Measurements from ENCODE around the gene DOK6.

The DOK6 gene

DNA sequence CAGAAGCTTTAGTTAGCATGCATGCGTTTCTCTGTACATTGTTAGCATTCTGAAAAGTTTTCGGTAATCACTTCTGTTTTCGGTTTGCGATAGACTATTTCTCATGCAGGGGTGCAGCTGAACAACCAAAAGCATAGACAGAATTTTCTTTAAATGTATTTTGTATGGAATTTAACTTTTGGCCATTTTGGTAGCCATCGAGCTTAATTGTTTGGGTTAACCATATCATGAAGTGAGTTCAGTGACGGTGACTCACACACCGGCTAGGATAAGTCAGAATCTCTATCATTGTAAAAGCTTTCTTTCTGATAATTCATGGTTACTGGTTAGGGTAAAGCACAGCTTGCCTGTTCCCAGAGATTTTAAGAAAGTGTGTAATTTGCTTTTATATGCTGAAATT, 439.8 kb downstream of the DOK6 start:
- no peak for TF ChIP-seq CTCF (IDR thresholded peaks at IDR 0.05; ENCODE audit: extremely low read depth, insufficient read depth, missing control alignments)
- in situ Hi-C loops (cut with MboI; ENCODE audit: low pct_unique_long_range_greater_than_20kb, low sequenced_read_pairs, unreplicated experiment) = no loop called here
- DNase-seq (ENCODE audit: low spot score) = no peak

- DNase-seq (ENCODE audit: low spot score) = no peak
- in situ Hi-C loops (cut with MboI; ENCODE audit: low pct_unique_long_range_greater_than_20kb, low sequenced_read_pairs, unreplicated experiment) = no loop called here
- TF ChIP-seq CTCF (IDR thresholded peaks at IDR 0.05; ENCODE audit: extremely low read depth, insufficient read depth, missing control alignments) = no peak
Observed at GRCh38 chr18:69841117-69841516, 440.4 kb downstream of the DOK6 start.

DNA sequence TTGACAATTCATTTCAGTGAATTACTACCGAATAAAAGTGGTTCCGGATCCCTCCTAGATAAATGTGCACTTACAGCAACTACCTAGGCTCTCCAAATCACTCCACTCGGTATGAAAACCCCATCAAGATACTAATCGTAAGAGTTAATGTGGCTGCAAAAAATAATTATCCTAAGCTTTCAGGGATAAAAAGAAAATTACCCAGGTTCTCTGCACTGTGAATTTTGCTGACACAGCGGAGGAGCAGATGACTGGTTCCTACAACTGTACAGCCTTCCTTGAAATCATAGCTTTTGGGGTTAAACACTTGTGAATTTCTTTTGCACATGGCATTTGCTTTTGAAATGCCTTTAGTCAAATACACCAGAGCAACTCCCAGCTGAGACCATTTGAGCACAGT, 442.3 kb downstream of the DOK6 start:
- no peak for TF ChIP-seq CTCF (IDR thresholded peaks at IDR 0.05; ENCODE audit: extremely low read depth, insufficient read depth, missing control alignments)
- in situ Hi-C loops (cut with MboI; ENCODE audit: low pct_unique_long_range_greater_than_20kb, low sequenced_read_pairs, unreplicated experiment) = no loop called here
- DNase-seq (ENCODE audit: low spot score) = no peak

DNA sequence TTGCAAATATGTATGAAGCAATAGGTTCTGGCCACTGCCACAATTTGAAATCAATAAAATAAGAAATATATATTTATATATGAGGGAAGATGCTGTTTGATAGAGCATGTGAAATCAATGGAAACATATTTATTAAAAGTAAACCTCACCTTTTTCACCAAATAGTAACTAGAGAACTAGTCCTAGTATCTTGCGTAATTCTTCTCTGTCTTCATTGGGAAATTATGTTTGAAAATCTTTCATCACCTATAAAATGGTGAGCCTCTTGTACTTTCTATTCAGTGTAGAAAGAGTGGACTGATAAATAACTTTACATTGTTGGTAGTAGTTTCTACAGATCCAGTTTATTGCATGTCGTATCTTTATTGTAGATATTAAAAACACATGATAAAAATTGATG, 444.0 kb downstream of the DOK6 start:
- TF ChIP-seq CTCF (IDR thresholded peaks at IDR 0.05; ENCODE audit: extremely low read depth, insufficient read depth, missing control alignments) = no peak
- in situ Hi-C loops (cut with MboI; ENCODE audit: low pct_unique_long_range_greater_than_20kb, low sequenced_read_pairs, unreplicated experiment) = no loop called here
- no peak for DNase-seq (ENCODE audit: low spot score)

DNA sequence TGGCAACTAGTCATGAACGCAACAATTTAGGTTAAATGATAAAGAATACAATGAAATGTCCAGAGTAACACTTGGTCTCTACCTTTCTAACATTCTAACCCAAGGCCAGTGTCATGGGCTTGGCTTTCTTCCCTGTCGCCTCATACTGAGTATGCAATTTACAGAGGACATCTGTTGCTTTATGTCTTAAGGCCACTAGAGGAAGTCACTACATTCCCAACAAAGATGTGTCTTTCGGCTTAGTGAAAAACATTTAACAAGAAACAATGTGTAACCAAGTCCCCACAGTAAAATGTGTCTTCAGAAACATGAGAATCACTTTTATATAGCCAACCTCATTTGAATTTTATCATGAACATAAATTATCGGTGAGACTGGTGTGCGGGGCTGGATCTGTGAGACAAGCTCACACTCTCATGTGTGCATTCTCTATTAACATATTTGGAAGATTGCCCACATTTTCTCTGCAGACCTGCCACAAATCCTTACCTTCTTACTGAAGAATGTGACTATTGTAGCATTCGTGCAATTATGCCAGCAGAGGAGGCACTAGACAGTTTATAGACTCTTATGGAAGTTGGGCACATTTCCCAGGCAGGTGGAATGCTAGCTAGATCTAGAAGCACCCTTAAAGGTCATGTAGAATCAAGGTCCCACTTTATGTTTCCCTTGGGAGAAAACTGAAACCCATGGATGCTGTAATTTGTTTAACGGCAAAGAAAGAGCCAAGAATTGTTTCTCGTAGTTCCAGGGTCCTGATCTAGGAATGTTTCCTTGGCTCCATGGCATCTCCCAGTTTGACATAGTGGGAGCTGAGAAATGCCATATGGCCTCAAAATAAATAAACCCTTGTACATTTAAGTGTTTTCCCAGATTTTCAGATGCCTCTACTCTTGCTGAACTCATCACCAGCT, 445.2 kb downstream of the DOK6 start:
- no peak for DNase-seq (ENCODE audit: low spot score)
- in situ Hi-C loops (cut with MboI; ENCODE audit: low pct_unique_long_range_greater_than_20kb, low sequenced_read_pairs, unreplicated experiment) = no loop called here
- TF ChIP-seq CTCF (IDR thresholded peaks at IDR 0.05; ENCODE audit: extremely low read depth, insufficient read depth, missing control alignments) = peak; percentile 2

DNA sequence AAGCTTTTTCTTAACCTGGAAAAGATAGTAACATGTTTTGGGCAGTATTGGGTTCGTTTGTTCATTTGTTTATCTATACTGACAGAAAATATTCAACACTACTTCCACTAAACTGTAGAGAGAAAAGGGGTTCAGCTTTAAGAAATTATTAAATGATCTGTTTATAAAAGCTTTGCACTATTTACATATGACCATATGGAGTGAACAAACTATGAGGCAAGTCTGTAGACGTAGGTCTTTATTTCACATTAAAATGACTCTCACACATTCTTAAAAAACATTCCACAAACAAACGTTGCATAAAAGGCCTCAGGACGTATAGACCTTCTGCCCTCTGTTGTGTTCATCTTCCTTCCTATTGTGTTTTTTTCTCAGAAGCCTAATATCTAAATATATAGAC, 452.4 kb downstream of the DOK6 start:
- in situ Hi-C loops (cut with MboI; ENCODE audit: low pct_unique_long_range_greater_than_20kb, low sequenced_read_pairs, unreplicated experiment) = no loop called here

More for the DNA sequence above, 452.4 kb downstream of the DOK6 start:
- no peak for DNase-seq (ENCODE audit: low spot score)
- no peak for TF ChIP-seq CTCF (IDR thresholded peaks at IDR 0.05; ENCODE audit: extremely low read depth, insufficient read depth, missing control alignments)

All from GM13977 (cell line).